GM23338 (cell line): ENCODE results near the gene PIK3R4. TPM values are rescaled to one million over a fixed set of nuclear protein-coding genes. Genes with fewer than 3 reads are reported as not detected.

Experiments used
- ATAC-seq: fragments of 200-7000 bp; cut with Tn5 transposase; 3 replicates; pipeline ENCODE4 v1.9.1; 2020
- DNase-seq: peaks from one replicate; pipeline ENCODE4 v3.0.0-alpha.2; 2015; ENCODE audit warnings: low spot score
- H2AFZ ChIP-seq: fragments of 200-600 bp; sonication (generic); 2 replicates; pipeline ENCODE4 v1.8.0; 2016; ENCODE audit warnings: antibody characterized with exemption, mild to moderate bottlenecking, moderate library complexity
- H3F3A ChIP-seq: fragments of 200-600 bp; sonication (generic); replicated peaks from 2 replicates; pipeline ENCODE4 v1.8.0; 2017; ENCODE audit warnings: antibody characterized with exemption, mixed run types, low read depth
- H3K27ac ChIP-seq: fragments of 200-600 bp; sonication (generic); 2 replicates; pipeline ENCODE4 v1.6.1; 2016; ENCODE audit warnings: low read depth
- H3K27me3 ChIP-seq: fragments of 200-600 bp; sonication (generic); 2 replicates; pipeline ENCODE4 v1.8.0; 2016; ENCODE audit warnings: mild to moderate bottlenecking, mixed run types, moderate library complexity; ENCODE audit not compliant: insufficient read depth
- H3K36me3 ChIP-seq: fragments of 200-600 bp; sonication (generic); 2 replicates; pipeline ENCODE4 v1.8.0; 2016; ENCODE audit warnings: mild to moderate bottlenecking; ENCODE audit not compliant: insufficient read depth
- H3K4me1 ChIP-seq: fragments of 200-600 bp; sonication (generic); 2 replicates; pipeline ENCODE4 v1.8.0; 2016; ENCODE audit warnings: mild to moderate bottlenecking, moderate library complexity; ENCODE audit not compliant: insufficient read depth
- H3K4me2 ChIP-seq: fragments of 200-600 bp; sonication (generic); 2 replicates; pipeline ENCODE4 v1.7.1; 2017; ENCODE audit warnings: mixed run types
- H3K4me3 ChIP-seq: fragments of 200-600 bp; sonication (generic); 2 replicates; pipeline ENCODE4 v1.6.1; 2016; ENCODE audit warnings: mixed run types
- H3K79me2 ChIP-seq: fragments of 200-600 bp; sonication (generic); replicated peaks from 2 replicates; pipeline ENCODE4 v1.8.0; 2017; ENCODE audit warnings: mild to moderate bottlenecking; ENCODE audit not compliant: insufficient read depth
- H3K9me2 ChIP-seq: fragments of 200-600 bp; sonication (generic); 2 replicates; pipeline ENCODE4 v1.8.0; 2017; ENCODE audit not compliant: insufficient read depth
- H4K20me1 ChIP-seq: fragments of 200-600 bp; sonication (generic); replicated peaks from 2 replicates; pipeline ENCODE4 v1.8.0; 2017; ENCODE audit warnings: mild to moderate bottlenecking; ENCODE audit not compliant: insufficient read depth
- H3K27ac Mint-ChIP-seq: 2 replicates; pipeline ENCODE4 v1.8.0; 2020; ENCODE audit warnings: inconsistent platforms, mild to moderate bottlenecking, moderate library complexity, mixed read lengths
- H3K27me3 Mint-ChIP-seq: 3 replicates; pipeline ENCODE4 v1.8.0; 2022; ENCODE audit warnings: low read depth, mild to moderate bottlenecking, moderate library complexity, mixed read lengths, inconsistent platforms; ENCODE audit not compliant: insufficient read depth, poor library complexity
- H3K36me3 Mint-ChIP-seq: 3 replicates; pipeline ENCODE4 v1.8.0; 2021; ENCODE audit warnings: low read depth, mild to moderate bottlenecking, inconsistent platforms, moderate library complexity, mixed read lengths
- H3K4me1 Mint-ChIP-seq: 3 replicates; pipeline ENCODE4 v1.8.0; 2020; ENCODE audit warnings: mild to moderate bottlenecking, inconsistent platforms, mixed read lengths
- H3K4me3 Mint-ChIP-seq: 3 replicates; pipeline ENCODE4 v1.8.0; 2021; ENCODE audit warnings: moderate library complexity, mild to moderate bottlenecking, inconsistent platforms, mixed read lengths
- H3K9me3 Mint-ChIP-seq: 3 replicates; pipeline ENCODE4 v1.8.0; 2020; ENCODE audit warnings: moderate library complexity, mild to moderate bottlenecking, inconsistent platforms, mixed read lengths
- CREB1 ChIP-seq: fragments of 250-450 bp; sonication (Bioruptor Pico); IDR thresholded peaks from 2 replicates; pipeline ENCODE4 v1.5.0; 2020; ENCODE audit warnings: low read depth, mild to moderate bottlenecking, moderate library complexity
- CTCF ChIP-seq, 2 experiments: fragments of 200-600 bp in 1 of 2; sonication (generic) in 1 of 2; conservative IDR thresholded peaks; 2 replicates each; pipeline versions ENCODE4 v1.5.1 to v1.6.1; 2016 to 2017; ENCODE audit warnings: antibody characterized with exemption in 2 of 2, low read depth in 2 of 2, mild to moderate bottlenecking in 2 of 2, moderate library complexity in 1 of 2
- EZH2 ChIP-seq: fragments of 200-600 bp; sonication (generic); IDR thresholded peaks from one replicate; pipeline ENCODE4 v1.8.0; 2017; ENCODE audit warnings: antibody characterized with exemption, mild to moderate bottlenecking, low read depth; ENCODE audit not compliant: unreplicated experiment
- EZH2phosphoT487 ChIP-seq: fragments of 200-600 bp; sonication (generic); IDR thresholded peaks from one replicate; pipeline ENCODE4 v1.8.1; 2018; ENCODE audit warnings: antibody characterized with exemption; ENCODE audit not compliant: unreplicated experiment
- JUNB ChIP-seq: IDR thresholded peaks from one replicate; pipeline ENCODE4 v1.6.1; 2016; ENCODE audit warnings: antibody characterized with exemption; ENCODE audit not compliant: unreplicated experiment
- NANOG ChIP-seq: IDR thresholded peaks from 2 replicates; pipeline ENCODE4 v1.6.1; 2016; ENCODE audit warnings: antibody characterized with exemption, borderline replicate concordance
- POLR2AphosphoS5 ChIP-seq: IDR thresholded peaks from 2 replicates; pipeline ENCODE4 v1.6.1; 2016; ENCODE audit warnings: antibody characterized with exemption, low read depth
- REST ChIP-seq: IDR thresholded peaks from one replicate; pipeline ENCODE4 v1.6.1; 2018; ENCODE audit warnings: antibody characterized with exemption; ENCODE audit not compliant: unreplicated experiment
- STAT1 ChIP-seq: IDR thresholded peaks from one replicate; pipeline ENCODE4 v1.6.1; 2016; ENCODE audit warnings: antibody characterized with exemption; ENCODE audit not compliant: unreplicated experiment
- ZNF114 ChIP-seq: fragments of 250-450 bp; sonication (Bioruptor Pico); IDR thresholded peaks from 2 replicates; pipeline ENCODE4 v1.5.0; 2020; ENCODE audit warnings: mild to moderate bottlenecking, moderate library complexity
- ZNF331 ChIP-seq: fragments of 250-450 bp; sonication (Bioruptor Pico); IDR thresholded peaks from 2 replicates; pipeline ENCODE4 v1.5.0; 2020; ENCODE audit warnings: low read depth, mild to moderate bottlenecking, moderate library complexity
- polyA plus RNA-seq: library from polyadenylated mRNA; unstranded; fragments of >200 nt; fragmentation: Nextera tagmentation; extraction: Ambion mirVana; gene quantifications from 2 replicates; pipeline ENCODE4 v1.2.1, GENCODE V29; 2016
- total RNA-seq: library from RNA; depleted of rRNA; stranded (reverse); fragments of >200 nt; shearing (Covaris generic); gene quantifications from 2 replicates; pipeline ENCODE4 v1.2.3, GENCODE V29; 2014

The PIK3R4 gene
- total and polyA plus RNA-seq, 2 experiments from 2014 or later: 48.8 to 65.1 TPM

DNA sequence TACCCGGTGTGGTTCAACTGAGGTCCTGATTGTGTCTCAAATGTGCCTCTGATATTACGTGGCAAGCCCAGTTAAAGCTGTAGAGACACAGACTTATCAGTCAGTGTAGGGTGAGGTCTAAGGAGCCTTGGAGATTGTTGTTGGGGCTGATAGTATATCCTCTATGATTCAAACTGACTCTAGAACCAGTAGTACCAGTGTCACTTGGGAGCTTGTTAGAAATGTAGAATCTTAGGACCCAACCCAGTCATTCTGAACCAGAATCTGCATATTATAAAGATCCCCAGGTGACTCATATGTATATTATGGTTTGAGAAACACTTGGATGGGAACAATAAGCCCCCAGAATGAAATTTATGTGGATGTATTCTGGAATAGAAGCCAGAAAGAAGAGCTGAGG is 83.5 kb downstream of the PIK3R4 start (continued):
- no peak for TF ChIP-seq REST
- no peak for TF ChIP-seq CTCF (conservative IDR thresholded peaks at IDR 0.05; ENCODE audit: low read depth in 2 of 2)
- no peak for TF ChIP-seq ZNF114 (CRISPR knock-in tag)
- no peak for TF ChIP-seq POLR2AphosphoS5
- TF ChIP-seq STAT1: no peak
- TF ChIP-seq CREB1 (CRISPR knock-in tag): no peak

DNA sequence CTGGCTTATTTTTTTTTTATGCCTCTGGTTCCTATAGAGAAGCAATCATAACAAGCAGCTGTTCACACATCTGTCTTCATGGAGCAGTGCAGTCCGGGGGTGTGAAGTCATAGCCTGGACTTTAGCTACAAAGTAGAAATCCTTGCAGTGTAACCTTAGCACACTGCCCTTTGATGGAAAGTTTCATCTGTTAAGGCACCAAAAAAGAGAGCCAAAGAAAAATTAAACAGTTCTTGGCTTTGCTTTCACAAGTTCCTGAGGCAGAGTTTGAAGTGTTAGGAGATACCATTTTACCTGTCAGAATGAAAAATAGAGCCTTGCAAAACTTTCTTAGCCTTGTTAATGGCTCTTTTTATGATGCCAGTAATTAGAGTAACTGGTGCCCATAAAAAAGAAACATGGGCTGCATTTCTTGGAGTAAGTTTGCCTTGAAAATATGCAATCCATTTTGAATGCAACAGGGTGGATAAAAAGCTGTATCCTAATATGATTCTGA is 84.1 kb downstream of the PIK3R4 start:
- H3K4me3 Mint-ChIP-seq: no peak overlapping the region
- no peaks in the 10 kb centered on the region for H3K79me2 ChIP-seq
- no peaks in the 10 kb centered on the region for H3F3A ChIP-seq
- no peak overlapping the region for H2AFZ ChIP-seq
- H3K27me3 Mint-ChIP-seq: no peaks in the 10 kb centered on the region
- H3K4me1 Mint-ChIP-seq: no peaks in the 10 kb centered on the region
- ATAC-seq: no peak
- no peaks in the 10 kb centered on the region for H3K4me1 ChIP-seq
- H3K27ac Mint-ChIP-seq: no peak overlapping the region
- no peaks in the 10 kb centered on the region for H3K36me3 ChIP-seq
- no peak for DNase-seq
- H3K4me2 ChIP-seq: no peak overlapping the region
- H3K9me3 Mint-ChIP-seq: no peaks in the 10 kb centered on the region
- TF ChIP-seq POLR2AphosphoS5: no peak
- no peaks in the 10 kb centered on the region; the same call in 1 of the 2 replicates for H4K20me1 ChIP-seq
- H3K36me3 Mint-ChIP-seq: peaks cover 4% of the 10 kb centered on the region; the same call in 1 of the 3 replicates
- no peaks in the 10 kb centered on the region for H3K9me2 ChIP-seq
- H3K27ac ChIP-seq: no peak overlapping the region
- H3K4me3 ChIP-seq: no peak overlapping the region
- H3K27me3 ChIP-seq: no peaks in the 10 kb centered on the region

- H3K27me3 ChIP-seq: no peaks in the 10 kb centered on the region
- H3K4me1 ChIP-seq: no peaks in the 10 kb centered on the region
- DNase-seq (no peak), ATAC-seq (no peak)
- Mint-ChIP-seq H3K36me3 (peaks cover 7% of the 10 kb centered on the region), H3K9me3 (no peaks in the 10 kb centered on the region), H3K4me3 (no peak overlapping the region), H3K27ac (no peak overlapping the region), H3K27me3 (no peaks in the 10 kb centered on the region), H3K4me1 (no peaks in the 10 kb centered on the region)
- no peak overlapping the region for H3K4me2 ChIP-seq
- H2AFZ ChIP-seq: no peak overlapping the region
- H3K4me3 ChIP-seq: no peak overlapping the region
- H3K36me3 ChIP-seq: no peaks in the 10 kb centered on the region
- no peak overlapping the region for H3K27ac ChIP-seq
- H4K20me1 ChIP-seq: no peaks in the 10 kb centered on the region; the same call in 1 of the 2 replicates
- no peaks in the 10 kb centered on the region for H3K9me2 ChIP-seq
- no peaks in the 10 kb centered on the region for H3F3A ChIP-seq
- no peaks in the 10 kb centered on the region for H3K79me2 ChIP-seq
- TF ChIP-seq EZH2 (no peak), EZH2phosphoT487 (no peak), NANOG (no peak), JUNB (no peak), ZNF114 (CRISPR knock-in tag) (no peak), ZNF331 (CRISPR knock-in tag) (no peak), REST (no peak), CREB1 (CRISPR knock-in tag) (no peak), STAT1 (no peak), POLR2AphosphoS5 (no peak)
Measured at GRCh38 chr3:130661140-130661891, 85.3 kb downstream of the PIK3R4 start.
